GM21576 (cell line): ENCODE results near the gene PMP22.
"Not testable (repeated sequence)": the region's sequence is repeated elsewhere in the genome, so short reads cannot be mapped to it uniquely, and the experiment has no call there.

ENCODE experiments used
- ATAC-seq: cut with Tn5 transposase; IDR thresholded peaks from one replicate; pipeline ENCODE4 v1.9.1; 2021; ENCODE audit warnings: mild to moderate bottlenecking, moderate library complexity; ENCODE audit not compliant: unreplicated experiment

PMP22 gene

GRCh38 chr17:15257258-15257788 is 7.8 kb downstream of the PMP22 start:
- peak; percentile 44 for ATAC-seq

DNA sequence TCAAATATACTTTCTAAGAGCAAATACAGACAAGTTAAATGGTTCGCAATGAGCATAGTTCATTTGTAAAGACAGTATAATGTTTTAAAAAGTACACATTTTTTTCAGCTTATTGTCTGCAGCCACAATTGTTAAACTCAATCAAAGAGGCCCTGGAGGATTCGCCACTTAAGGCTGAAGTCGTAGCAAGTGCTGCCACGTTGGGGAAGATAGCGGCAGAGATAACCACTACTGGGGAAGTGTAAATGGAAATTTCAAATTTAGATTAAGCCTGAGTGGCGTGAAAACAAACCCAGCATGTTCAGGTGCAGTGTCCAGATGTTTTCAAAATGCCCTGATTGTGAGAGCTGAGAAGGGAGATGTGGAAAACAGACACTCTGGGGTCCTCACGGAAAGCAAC is 8.4 kb downstream of the PMP22 start:
- ATAC-seq, result no peak

GRCh38 chr17:15255713-15256454 is 9.2 kb downstream of the PMP22 start:
- ATAC-seq, result no peak

GRCh38 chr17:15250135-15250860 is 14.8 kb downstream of the PMP22 start:
- ATAC-seq, result no peak

DNA sequence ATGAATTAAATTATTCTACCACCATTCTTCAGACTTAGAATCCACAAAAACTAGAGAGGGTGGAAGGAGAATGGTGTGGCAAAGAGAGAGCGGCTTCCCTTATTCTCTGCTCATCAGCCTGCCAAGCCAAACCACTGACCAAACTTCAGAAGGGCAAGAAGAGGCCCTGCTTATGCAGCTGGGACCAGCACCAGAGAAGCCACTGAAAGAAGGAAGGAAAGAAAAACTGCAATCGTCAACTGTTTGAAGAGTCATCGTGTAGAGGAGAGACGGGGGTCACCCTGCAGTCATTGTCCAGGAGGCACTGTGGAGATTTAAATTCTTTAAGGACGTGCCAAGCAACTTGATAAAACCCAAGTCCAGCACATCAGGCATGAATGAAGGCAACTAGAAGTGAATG is 15.6 kb downstream of the PMP22 start:
- ATAC-seq, result no peak

DNA sequence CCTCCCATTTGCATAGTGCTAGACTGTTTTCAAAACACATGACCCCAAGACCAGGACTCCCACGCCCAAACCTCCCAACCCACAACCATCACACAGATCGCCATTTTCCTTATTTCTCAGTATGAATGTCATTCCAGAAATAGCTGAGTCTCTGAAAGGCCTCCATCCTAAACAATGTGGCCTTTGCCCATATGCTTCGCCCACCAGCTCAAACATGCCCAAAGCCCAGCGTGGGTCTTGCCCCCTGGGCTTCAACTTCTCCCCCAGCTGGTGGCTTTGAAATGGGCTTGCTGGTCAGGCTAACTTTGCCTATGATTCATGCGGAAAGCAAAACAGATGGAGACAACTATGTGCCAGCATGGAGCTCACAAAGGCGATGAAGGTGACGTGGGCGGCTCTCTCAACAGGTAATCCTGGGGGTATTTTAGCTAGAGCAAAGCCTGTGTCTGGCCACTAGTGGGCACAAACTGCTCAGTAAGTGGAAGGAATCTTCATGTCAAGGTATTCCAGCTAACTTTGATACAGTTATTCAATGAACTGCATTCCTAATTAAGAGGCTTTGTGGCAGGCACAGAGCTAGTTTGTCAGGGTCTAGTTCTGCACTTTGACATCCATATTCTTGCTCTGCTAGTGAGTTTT is 17.1 kb downstream of the PMP22 start:
- ATAC-seq, result no peak

- no peak for ATAC-seq
Observed at GRCh38 chr17:15245054-15245453, 20.1 kb downstream of the PMP22 start.

GRCh38 chr17:15240644-15241043 is 24.5 kb downstream of the PMP22 start:
- no peak for ATAC-seq

GRCh38 chr17:15239491-15239890 is 25.6 kb downstream of the PMP22 start:
- ATAC-seq, result no peak

- ATAC-seq, result no peak
Observed at GRCh38 chr17:15238676-15239422, 26.3 kb downstream of the PMP22 start.

- no peak for ATAC-seq
Observed at GRCh38 chr17:15238057-15238456, 27.1 kb downstream of the PMP22 start.

DNA sequence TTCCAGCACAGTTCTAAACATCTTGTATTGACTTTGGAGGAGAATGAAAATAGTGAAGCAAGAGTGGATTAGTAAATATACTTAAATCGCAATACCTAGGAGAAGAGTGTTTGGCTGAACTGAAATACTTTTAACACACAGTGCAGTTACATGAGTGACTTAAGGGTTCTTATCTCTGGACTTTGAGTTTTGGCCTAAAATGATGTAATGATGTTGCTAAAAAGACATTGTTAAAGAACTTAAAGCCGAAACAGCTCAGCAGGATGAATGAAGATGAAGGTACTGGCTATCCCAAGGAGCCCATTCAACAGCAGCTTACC is 28.1 kb downstream of the PMP22 start:
- ATAC-seq, result no peak

- ATAC-seq, result no peak
Observed at GRCh38 chr17:15236281-15237105, 28.6 kb downstream of the PMP22 start.

DNA sequence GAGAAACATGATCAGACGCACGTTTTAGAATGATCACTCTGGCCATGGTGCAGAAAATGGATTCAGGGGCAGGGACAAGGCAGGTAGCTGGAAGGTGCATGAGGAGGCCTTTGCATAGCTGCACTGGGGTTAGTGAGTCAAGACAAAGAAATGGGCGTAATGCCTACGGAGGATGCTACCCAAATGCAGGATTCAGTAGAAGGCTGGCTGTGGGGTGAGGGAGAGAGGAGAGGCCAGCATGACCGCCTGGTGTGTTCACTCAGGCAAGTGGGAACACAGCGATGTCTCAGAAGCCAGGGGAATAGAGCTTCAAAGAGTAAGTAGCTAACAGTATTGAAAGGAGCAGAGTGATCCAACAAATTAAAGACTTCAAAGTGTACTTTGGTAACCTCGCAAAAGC is 31.2 kb downstream of the PMP22 start:
- ATAC-seq, result no peak

- no peak for ATAC-seq
Observed at GRCh38 chr17:15233022-15233805, 31.9 kb downstream of the PMP22 start.

GRCh38 chr17:15232517-15232915 is 32.6 kb downstream of the PMP22 start:
- no peak for ATAC-seq

DNA sequence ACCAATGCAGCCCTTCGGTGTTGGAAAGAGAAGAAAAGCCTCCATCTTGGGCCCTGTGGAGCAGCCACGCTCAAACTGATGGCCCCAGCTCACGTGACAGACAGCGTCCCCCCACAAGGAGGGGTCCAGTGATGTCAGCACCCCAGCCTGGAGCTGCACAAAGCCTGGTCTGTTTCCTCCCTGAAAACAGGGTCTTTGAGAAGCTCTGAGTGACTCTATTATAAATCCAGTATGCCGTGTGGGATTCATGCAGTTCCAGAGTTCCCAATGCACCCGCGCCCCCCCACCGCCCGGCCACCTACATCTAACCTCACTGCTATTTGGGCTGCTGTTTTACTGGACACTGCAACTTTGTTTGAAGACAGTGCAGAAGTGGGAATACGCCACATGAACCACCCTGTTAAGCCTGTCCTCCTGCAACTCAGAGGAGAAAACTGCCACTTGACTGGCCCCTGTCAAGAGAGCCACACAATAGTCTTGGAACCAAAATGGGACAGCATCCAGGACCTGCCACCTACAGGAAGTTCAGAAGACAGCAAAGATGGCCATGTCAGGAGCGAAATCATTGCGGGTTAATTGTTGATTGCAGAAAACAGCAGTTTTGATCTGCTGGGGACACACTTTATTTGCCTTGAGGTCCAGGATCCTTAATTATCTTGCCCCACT is 33.1 kb downstream of the PMP22 start:
- no peak for ATAC-seq

DNA sequence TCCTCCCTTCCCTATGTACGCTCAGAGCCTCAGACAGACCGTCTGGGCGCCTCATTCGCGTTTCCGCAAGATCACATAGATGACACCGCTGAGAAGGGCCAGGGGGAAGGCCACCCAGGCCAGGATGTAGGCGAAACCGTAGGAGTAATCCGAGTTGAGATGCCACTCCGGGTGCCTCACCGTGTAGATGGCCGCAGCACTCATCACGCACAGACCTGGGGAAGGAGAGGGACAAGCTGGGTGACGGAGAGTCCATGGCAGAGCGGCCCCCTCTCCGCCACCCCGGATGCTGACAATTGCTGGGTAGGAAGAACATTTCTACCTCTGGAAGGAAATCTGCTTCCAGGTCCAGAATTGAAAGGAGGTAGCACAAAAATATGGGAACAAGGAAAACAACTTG is 34.3 kb downstream of the PMP22 start:
- no peak for ATAC-seq

DNA sequence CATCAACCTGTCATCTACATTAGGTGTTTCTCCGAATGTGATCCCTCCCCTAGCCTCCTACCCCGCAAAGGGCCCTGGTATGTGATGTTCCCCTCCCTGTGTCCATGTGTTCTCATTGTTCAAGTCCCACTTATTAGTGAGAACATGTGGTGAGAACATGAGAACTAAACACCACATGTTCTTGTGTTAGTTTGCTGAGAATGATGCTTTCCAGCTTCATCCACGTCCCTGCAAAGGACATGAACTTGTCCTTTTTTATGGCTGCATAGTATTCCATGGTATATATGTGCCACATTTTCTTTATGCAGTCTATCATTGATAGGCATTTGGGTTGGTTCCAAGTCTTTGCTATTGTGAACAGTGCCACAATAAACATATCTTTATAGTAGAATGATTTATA is 43.3 kb downstream of the PMP22 start:
- not testable (repeated sequence) for ATAC-seq
